HEK293 (cell line): ENCODE data around the gene MYH13.

Source experiments
- OVOL3 ChIP-seq: fragments of 450-650 bp; formaldehyde crosslinking; IDR thresholded peaks from 2 replicates; pipeline ENCODE4 v1.5.1; 2016; ENCODE audit warnings: missing biosample characterization, missing genetic modification characterization
- PRDM2 ChIP-seq: fragments of 450-650 bp; formaldehyde crosslinking; IDR thresholded peaks from 2 replicates; pipeline ENCODE4 v1.5.1; 2016; ENCODE audit warnings: missing biosample characterization, missing genetic modification characterization, borderline replicate concordance
- REST ChIP-seq: fragments of 450-650 bp; formaldehyde crosslinking; IDR thresholded peaks from 2 replicates; pipeline ENCODE4 v1.5.1; 2016; ENCODE audit warnings: missing biosample characterization, missing genetic modification characterization
- ZNF24 ChIP-seq: fragments of 450-650 bp; formaldehyde crosslinking; IDR thresholded peaks from 2 replicates; pipeline ENCODE4 v1.5.1; 2016; ENCODE audit warnings: missing biosample characterization, missing genetic modification characterization
- TF ChIP-seq, protein P1 (sequence below): fragments of 450-650 bp; formaldehyde crosslinking; IDR thresholded peaks from 2 replicates; pipeline ENCODE4 v1.5.1; 2016; ENCODE audit warnings: missing biosample characterization, missing genetic modification characterization

GRCh38 chr17:10327640-10328039 is 45.2 kb downstream of the MYH13 start:
- TF ChIP-seq, protein P1, sequence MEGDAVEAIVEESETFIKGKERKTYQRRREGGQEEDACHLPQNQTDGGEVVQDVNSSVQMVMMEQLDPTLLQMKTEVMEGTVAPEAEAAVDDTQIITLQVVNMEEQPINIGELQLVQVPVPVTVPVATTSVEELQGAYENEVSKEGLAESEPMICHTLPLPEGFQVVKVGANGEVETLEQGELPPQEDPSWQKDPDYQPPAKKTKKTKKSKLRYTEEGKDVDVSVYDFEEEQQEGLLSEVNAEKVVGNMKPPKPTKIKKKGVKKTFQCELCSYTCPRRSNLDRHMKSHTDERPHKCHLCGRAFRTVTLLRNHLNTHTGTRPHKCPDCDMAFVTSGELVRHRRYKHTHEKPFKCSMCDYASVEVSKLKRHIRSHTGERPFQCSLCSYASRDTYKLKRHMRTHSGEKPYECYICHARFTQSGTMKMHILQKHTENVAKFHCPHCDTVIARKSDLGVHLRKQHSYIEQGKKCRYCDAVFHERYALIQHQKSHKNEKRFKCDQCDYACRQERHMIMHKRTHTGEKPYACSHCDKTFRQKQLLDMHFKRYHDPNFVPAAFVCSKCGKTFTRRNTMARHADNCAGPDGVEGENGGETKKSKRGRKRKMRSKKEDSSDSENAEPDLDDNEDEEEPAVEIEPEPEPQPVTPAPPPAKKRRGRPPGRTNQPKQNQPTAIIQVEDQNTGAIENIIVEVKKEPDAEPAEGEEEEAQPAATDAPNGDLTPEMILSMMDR (tag by site-specific recombination), result peak; percentile 78
- TF ChIP-seq OVOL3 (no peak), ZNF24 (tag by site-specific recombination) (no peak), REST (no peak), PRDM2 (tag by site-specific recombination) (no peak)
